VCaP (cell line): ENCODE measurements around the gene PTPRN2.

Experiments used
- H3K27ac ChIP-seq: fragments of 450-650 bp; 2 replicates; pipeline ENCODE4 v1.5.1; 2017
- TF ChIP-seq, protein P1 (sequence below): fragments of 450-650 bp; conservative IDR thresholded peaks from 2 replicates; pipeline ENCODE4 v1.5.1; 2017; ENCODE audit warnings: mild to moderate bottlenecking, moderate library complexity

PTPRN2 gene

DNA sequence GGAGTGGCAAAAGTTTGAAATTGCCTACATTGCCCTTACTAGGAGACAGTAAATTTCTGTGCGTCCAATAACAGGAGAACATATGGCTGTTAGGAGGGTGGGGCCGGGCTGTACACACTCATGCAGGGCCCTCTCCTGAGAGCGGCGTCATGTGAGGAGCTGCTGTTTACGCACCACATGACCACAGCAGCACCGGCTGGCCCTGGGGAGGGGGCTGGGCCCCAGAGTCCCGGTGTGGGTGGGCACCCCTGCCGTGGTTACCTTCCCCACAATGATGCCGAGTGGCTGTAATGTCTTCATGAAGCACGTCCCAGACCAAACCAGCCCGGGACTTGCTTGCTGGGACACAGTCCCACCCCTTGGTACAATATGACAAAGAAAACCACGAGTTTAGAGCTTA, 942.1 kb downstream of the PTPRN2 start:
- TF ChIP-seq, protein P1, sequence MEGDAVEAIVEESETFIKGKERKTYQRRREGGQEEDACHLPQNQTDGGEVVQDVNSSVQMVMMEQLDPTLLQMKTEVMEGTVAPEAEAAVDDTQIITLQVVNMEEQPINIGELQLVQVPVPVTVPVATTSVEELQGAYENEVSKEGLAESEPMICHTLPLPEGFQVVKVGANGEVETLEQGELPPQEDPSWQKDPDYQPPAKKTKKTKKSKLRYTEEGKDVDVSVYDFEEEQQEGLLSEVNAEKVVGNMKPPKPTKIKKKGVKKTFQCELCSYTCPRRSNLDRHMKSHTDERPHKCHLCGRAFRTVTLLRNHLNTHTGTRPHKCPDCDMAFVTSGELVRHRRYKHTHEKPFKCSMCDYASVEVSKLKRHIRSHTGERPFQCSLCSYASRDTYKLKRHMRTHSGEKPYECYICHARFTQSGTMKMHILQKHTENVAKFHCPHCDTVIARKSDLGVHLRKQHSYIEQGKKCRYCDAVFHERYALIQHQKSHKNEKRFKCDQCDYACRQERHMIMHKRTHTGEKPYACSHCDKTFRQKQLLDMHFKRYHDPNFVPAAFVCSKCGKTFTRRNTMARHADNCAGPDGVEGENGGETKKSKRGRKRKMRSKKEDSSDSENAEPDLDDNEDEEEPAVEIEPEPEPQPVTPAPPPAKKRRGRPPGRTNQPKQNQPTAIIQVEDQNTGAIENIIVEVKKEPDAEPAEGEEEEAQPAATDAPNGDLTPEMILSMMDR, result no peak
- no peak overlapping the region for H3K27ac ChIP-seq

DNA sequence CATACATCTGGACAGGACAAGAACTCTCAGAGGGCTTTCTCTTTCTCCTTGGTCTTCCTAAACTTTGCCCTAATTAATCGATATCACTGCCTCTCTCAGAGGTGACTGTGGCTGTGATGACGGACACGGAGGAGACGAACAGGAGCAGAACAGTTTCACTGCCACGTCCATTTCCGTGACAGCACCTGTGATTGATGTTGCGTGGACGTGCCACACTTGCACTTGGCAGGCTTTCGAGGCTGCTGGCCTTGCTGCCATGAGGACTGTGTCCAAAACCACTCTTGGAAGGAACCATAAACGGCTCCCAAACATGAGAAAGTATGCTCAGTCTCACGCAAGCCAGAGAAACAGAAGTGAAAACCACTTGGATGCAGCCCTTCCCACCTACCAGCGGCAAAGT, 942.7 kb downstream of the PTPRN2 start:
- no peak overlapping the region for H3K27ac ChIP-seq
- TF ChIP-seq, protein P1, result no peak

DNA sequence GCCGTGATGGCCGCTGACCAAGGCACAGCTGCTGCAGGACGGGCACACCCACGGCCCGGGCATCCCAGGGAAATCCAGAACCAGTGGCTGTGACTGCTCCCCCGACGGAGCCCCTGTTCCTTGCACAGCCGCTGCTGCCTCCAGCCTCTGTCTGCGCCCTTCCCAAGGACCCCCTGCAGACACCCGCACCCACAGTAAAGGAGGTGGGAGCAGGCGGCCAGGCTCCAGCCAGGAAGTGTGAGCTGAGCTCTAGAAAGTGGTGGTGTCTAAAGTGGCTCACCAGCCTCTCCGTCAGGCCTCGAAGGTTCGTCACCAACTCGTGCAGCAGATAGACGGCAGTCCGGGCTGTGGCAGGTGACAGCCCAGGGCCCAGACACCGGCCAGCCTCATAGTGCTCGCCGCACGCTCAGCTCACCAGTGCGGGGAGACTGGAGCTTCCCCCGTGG, 944.1 kb downstream of the PTPRN2 start:
- no peak overlapping the region for H3K27ac ChIP-seq
- TF ChIP-seq, protein P1, result no peak

DNA sequence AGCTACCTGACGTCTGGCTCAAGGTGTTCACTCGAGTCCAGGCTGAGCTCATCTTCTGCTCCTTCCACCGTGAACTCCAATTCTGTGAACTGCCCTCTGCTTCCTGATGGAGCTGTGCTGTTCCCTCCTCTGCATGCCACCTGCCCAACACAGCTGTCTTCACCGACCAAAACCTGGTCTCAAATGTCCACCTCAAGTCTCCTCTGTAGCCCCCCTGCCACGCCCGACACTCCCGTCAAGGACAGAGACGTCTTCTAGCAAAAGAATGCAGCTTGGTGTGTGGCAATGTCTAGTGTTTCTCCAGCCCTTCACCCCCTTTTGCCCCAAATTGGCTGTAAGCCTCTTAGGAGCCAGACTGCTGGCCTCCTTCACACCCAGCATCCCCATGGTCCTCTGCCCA, 945.8 kb downstream of the PTPRN2 start:
- no peak overlapping the region for H3K27ac ChIP-seq
- TF ChIP-seq, protein P1, result no peak

DNA sequence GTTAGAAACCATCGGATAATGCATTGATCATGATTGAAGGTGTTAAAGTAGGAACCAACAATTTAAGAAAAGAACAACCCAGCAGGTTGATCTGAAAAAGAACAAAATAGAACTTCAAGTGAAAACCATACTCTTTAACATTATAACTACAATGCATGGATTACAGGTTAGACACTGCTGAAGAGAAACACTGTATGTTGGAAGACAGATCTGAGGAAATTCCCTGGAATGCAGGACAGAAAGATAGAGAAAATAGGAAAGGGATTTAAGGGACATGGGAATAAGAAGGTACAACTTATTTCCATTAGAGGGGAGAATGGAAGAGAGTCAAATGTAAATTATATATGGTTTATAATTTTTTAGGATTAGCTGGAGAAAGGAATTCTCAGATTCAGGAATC, 947.5 kb downstream of the PTPRN2 start:
- H3K27ac ChIP-seq, result no peak overlapping the region
- TF ChIP-seq, protein P1, result no peak

DNA sequence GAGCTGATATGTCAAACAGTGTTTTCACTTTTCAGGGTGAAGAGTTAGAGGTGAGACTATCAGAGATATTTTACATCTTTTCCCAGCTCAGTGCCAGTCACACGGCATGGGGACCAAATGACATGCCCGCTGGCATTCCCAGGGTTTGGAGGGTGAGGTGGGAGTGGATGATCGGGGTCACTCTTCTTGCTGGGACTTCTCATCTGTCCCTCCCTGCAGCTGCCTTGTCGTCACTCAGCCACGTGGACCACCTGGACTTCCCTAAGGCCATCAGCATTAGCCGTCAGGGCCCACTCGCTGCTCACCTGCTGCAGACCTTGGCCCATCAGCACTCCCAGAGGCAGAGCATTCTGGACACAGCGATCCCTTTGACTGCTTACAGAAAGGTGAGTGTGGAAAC, 949.1 kb downstream of the PTPRN2 start:
- TF ChIP-seq, protein P1, result no peak
- no peak overlapping the region for H3K27ac ChIP-seq

DNA sequence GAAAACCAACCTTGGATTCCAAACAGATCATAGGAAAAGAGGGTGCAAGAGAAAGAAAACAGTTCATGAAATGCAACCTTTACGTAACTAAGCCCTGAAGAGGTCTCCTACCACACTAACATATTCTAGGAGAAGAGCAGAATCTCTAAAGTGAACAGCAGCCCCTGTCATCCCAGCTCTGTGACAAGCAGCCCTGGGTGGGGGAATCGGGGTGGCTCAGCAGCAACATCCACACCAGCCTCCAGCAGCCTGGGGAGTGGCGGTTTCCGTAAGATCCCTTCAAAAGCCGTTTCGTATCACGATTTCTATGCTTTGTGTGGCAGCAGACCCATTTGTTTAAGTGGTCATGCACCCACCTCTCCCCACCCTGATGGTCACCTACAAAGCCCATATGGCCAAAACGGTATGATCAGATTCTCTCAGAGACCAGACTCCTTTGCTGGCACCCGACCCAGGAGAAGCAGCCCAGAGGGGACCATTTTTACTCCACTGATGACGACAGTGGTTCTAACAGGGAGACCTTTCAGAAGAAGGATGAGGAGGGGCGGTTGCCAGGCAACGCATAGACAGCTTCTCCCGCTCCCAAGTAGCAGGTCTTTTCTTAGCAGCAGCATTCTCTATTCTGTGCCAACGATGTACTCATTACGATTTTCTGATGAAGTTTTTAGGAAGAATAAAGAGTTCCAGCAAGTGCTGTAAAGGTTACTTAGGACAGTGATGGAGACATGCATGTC, 950.2 kb downstream of the PTPRN2 start:
- no peak overlapping the region for H3K27ac ChIP-seq
- TF ChIP-seq, protein P1, result no peak
